UCSD-AML1 (cell line): ENCODE results near the gene ZNF738.

Experiments used
- DNase-seq: peaks from one replicate; lab custom pipeline; 2025; ENCODE audit not compliant: unreplicated experiment; lab: John Stamatoyannopoulos, UW

Gene ZNF738

GRCh38 chr19:21422244-21422643 lies 63.4 kb downstream of the ZNF738 start:
- DNase-seq = no peak

- no peak for DNase-seq
These were observed 64.5 kb downstream of the ZNF738 start for GRCh38 chr19:21423057-21424041.
